HL-60 (cell line): ENCODE measurements around the gene RAPGEF4.

Experiments
- DNase-seq, 2 experiments: peaks; one replicate each; pipeline ENCODE4 v3.0.0-alpha.2; 2010 to 2020; ENCODE audit warnings: low read depth in 1 of 2, low spot score in 1 of 2
- H3K27ac ChIP-seq: fragments of 250-450 bp; sonication (Bioruptor Pico); replicated peaks from 2 replicates; pipeline ENCODE4 v1.5.1; 2020; ENCODE audit warnings: mild to moderate bottlenecking, moderate library complexity
- H3K27me3 ChIP-seq: fragments of 250-450 bp; sonication (Bioruptor Pico); 2 replicates; pipeline ENCODE4 v1.5.1; 2021; ENCODE audit warnings: mild to moderate bottlenecking, moderate library complexity; ENCODE audit not compliant: insufficient read depth, poor library complexity, severe bottlenecking
- H3K4me3 ChIP-seq: replicated peaks from 2 replicates; pipeline ENCODE4 v1.5.1; 2011; ENCODE audit warnings: mild to moderate bottlenecking, control low read depth, low read length; ENCODE audit not compliant: insufficient read depth
- GABPA ChIP-seq: IDR thresholded peaks from 2 replicates; pipeline ENCODE4 v1.6.1; 2012; ENCODE audit warnings: low read depth
- POLR2AphosphoS5 ChIP-seq: IDR thresholded peaks from 2 replicates; pipeline ENCODE4 v1.6.1; 2012; ENCODE audit warnings: low read depth
- SPI1 ChIP-seq: IDR thresholded peaks from 2 replicates; pipeline ENCODE4 v1.6.1; 2012; ENCODE audit warnings: low read depth, mild to moderate bottlenecking, borderline replicate concordance
- TF ChIP-seq, protein P1 (sequence below): IDR thresholded peaks from one replicate; pipeline ENCODE4 v1.5.1; 2011; ENCODE audit warnings: low read length, control low read depth, inconsistent platforms; ENCODE audit not compliant: insufficient read depth
- TF ChIP-seq, protein P2 (sequence below): IDR thresholded peaks from 2 replicates; pipeline ENCODE4 v1.6.1; 2012; ENCODE audit warnings: low read depth; ENCODE audit not compliant: insufficient replicate concordance

The RAPGEF4 gene

DNA sequence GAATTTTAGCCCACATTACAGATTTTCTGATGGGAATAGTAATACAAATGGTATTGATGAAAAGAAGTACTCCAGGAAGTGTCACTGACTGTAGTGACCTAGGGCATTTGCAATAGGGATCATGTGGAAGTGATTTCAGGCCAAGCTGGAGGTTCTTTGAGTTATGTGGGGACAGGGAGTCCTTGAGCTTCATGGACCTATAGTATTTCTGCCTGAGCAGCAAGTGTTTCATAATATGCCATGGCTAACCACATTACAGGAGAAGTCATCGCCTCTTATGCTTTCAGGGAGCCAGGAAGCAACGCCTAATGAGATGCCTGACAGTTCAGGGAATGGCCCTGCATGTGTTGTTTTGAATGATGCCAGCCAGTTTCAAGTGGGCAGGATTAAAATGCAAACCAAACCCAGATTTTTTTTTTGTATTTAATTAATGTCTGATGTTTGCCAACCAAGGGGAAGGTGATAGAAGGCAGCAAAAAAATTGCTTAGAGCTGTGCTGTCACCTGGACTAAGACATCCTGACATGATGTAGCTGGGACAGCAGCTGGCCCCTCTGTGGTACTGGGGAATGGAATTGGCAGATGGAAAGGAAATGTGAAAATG lies 109.5 kb downstream of the RAPGEF4 start:
- H3K4me3 ChIP-seq = no peak overlapping the region
- DNase-seq = no peak

DNA sequence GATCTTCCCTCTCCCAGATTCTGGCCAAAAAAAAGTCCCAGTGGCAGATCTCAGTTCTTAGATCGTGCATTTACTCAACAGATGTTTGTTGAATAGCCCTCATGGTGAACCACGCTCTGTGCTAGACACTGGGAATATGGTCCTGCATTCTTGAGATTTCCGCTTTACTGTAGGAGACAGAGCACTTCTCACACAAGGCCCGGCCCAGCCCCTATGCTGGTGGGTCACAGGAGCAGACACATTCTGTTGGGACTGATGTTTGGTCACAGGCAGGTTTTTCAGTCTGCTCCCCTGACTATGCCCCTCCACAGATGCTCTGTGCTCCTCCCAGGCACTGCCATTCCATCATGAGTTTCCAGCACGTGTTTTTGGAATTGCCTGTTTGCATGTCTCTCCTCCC lies 110.9 kb downstream of the RAPGEF4 start:
- Histone ChIP-seq H3K27ac (no peak overlapping the region), H3K27me3 (no peaks in the 10 kb centered on the region), H3K4me3 (no peak overlapping the region)
- DNase-seq = no peak
- TF ChIP-seq SPI1 (no peak), GABPA (no peak), POLR2AphosphoS5 (no peak)
- TF ChIP-seq, protein P1, sequence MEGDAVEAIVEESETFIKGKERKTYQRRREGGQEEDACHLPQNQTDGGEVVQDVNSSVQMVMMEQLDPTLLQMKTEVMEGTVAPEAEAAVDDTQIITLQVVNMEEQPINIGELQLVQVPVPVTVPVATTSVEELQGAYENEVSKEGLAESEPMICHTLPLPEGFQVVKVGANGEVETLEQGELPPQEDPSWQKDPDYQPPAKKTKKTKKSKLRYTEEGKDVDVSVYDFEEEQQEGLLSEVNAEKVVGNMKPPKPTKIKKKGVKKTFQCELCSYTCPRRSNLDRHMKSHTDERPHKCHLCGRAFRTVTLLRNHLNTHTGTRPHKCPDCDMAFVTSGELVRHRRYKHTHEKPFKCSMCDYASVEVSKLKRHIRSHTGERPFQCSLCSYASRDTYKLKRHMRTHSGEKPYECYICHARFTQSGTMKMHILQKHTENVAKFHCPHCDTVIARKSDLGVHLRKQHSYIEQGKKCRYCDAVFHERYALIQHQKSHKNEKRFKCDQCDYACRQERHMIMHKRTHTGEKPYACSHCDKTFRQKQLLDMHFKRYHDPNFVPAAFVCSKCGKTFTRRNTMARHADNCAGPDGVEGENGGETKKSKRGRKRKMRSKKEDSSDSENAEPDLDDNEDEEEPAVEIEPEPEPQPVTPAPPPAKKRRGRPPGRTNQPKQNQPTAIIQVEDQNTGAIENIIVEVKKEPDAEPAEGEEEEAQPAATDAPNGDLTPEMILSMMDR = no peak
- TF ChIP-seq, protein P2, sequence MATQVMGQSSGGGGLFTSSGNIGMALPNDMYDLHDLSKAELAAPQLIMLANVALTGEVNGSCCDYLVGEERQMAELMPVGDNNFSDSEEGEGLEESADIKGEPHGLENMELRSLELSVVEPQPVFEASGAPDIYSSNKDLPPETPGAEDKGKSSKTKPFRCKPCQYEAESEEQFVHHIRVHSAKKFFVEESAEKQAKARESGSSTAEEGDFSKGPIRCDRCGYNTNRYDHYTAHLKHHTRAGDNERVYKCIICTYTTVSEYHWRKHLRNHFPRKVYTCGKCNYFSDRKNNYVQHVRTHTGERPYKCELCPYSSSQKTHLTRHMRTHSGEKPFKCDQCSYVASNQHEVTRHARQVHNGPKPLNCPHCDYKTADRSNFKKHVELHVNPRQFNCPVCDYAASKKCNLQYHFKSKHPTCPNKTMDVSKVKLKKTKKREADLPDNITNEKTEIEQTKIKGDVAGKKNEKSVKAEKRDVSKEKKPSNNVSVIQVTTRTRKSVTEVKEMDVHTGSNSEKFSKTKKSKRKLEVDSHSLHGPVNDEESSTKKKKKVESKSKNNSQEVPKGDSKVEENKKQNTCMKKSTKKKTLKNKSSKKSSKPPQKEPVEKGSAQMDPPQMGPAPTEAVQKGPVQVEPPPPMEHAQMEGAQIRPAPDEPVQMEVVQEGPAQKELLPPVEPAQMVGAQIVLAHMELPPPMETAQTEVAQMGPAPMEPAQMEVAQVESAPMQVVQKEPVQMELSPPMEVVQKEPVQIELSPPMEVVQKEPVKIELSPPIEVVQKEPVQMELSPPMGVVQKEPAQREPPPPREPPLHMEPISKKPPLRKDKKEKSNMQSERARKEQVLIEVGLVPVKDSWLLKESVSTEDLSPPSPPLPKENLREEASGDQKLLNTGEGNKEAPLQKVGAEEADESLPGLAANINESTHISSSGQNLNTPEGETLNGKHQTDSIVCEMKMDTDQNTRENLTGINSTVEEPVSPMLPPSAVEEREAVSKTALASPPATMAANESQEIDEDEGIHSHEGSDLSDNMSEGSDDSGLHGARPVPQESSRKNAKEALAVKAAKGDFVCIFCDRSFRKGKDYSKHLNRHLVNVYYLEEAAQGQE = no peak

More for the DNA sequence above, 109.5 kb downstream of the RAPGEF4 start:
- TF ChIP-seq GABPA = no peak
- no peak for TF ChIP-seq POLR2AphosphoS5
- no peak for TF ChIP-seq SPI1
- TF ChIP-seq, protein P2 = no peak
- TF ChIP-seq, protein P1 = no peak
- Histone ChIP-seq H3K27me3 (no peaks in the 10 kb centered on the region), H3K27ac (no peak overlapping the region)

DNA sequence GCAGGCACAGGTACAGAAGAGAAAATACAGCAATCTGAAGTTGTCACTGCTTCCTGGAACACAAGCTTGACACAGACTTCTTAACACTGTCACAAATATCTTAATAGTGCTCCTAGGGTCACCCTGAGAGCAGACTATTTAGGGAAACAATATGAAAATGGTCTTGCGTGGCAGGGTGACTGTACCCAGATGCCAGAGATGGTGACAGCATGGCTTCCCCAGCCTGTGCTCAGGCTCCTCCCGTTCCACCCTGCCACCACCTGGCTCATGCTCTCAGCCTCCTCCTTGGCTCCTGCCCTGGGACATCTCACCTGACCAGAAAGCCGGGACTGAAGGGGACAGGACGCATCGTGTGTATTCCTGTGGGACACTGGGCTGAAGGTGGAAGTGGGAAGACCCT lies 111.5 kb downstream of the RAPGEF4 start:
- DNase-seq = no peak
- TF ChIP-seq POLR2AphosphoS5 (no peak), SPI1 (no peak), GABPA (no peak)
- TF ChIP-seq, protein P1 = no peak
- TF ChIP-seq, protein P2 = no peak
- Histone ChIP-seq H3K4me3 (no peak overlapping the region), H3K27me3 (no peaks in the 10 kb centered on the region), H3K27ac (no peak overlapping the region)
